B cell (primary cell): ENCODE measurements around the gene CTTN.
"Not testable (repeated sequence)": the region's sequence is repeated elsewhere in the genome, so short reads cannot be mapped to it uniquely, and the experiment has no call there.

ENCODE experiments used
- EZH2 ChIP-seq: IDR thresholded peaks from 2 replicates; pipeline ENCODE4 v1.6.1; 2012; ENCODE audit warnings: borderline replicate concordance, low read depth, mild to moderate bottlenecking, moderate library complexity, low read length; ENCODE audit not compliant: insufficient read depth, poor library complexity, severe bottlenecking
- TF ChIP-seq, protein P1 (sequence below): fragments of 200-600 bp; IDR thresholded peaks from one replicate; pipeline ENCODE4 v1.8.0; 2022; ENCODE audit warnings: antibody characterized with exemption, mild to moderate bottlenecking

DNA sequence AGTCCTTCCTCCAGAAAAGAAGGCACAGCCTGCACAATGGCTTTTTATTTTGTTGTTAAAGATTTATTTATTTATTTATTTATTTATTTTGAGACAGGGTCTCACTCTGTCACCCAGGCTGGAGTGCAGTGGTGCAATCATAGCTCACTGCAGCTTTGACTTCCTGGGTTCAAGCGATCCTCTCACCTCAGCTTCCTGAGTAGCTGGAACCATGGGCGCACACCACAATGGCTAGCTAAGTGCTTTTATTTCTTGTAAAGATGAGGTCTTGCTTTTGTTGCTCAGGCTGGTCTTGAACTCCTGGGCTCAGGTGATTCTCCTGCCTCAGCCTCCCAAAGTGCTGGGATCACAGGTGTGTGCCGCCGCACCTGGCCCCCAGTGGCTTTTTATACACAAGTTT lies 10.0 kb downstream of the CTTN start:
- not testable (repeated sequence) for TF ChIP-seq EZH2
- TF ChIP-seq, protein P1, sequence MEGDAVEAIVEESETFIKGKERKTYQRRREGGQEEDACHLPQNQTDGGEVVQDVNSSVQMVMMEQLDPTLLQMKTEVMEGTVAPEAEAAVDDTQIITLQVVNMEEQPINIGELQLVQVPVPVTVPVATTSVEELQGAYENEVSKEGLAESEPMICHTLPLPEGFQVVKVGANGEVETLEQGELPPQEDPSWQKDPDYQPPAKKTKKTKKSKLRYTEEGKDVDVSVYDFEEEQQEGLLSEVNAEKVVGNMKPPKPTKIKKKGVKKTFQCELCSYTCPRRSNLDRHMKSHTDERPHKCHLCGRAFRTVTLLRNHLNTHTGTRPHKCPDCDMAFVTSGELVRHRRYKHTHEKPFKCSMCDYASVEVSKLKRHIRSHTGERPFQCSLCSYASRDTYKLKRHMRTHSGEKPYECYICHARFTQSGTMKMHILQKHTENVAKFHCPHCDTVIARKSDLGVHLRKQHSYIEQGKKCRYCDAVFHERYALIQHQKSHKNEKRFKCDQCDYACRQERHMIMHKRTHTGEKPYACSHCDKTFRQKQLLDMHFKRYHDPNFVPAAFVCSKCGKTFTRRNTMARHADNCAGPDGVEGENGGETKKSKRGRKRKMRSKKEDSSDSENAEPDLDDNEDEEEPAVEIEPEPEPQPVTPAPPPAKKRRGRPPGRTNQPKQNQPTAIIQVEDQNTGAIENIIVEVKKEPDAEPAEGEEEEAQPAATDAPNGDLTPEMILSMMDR = not testable (repeated sequence)
